ENCODE results near the gene SMKR1.

Gene SMKR1

DNA sequence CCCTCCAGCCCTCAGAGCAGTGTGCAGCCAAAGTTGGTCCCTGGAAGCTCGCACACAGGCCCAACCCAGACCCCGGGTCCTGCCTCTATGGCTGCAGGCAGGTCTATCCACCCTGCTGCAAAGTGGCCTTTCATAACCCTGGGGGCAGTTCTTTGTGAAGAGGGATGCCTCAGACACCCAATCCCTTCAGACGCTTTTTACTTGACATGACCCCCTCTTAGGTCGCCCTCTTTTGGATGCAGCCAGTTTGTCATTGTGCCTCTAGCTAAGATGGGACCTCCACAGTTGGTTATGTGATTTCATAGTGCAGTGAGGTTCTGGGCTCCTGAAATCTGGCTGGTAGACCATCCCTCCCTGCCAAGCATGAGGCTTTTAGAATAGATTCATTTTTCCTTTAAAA, 27.3 kb downstream of the SMKR1 start:
- H2BK12ac ChIP-seq (ENCODE audit: low read length), result peak overlapping the region; percentile 23
- H3K4me1 ChIP-seq (ENCODE audit: control insufficient read depth in 1 of 2, insufficient read depth in 2 of 2, low read length in 2 of 2), result peaks cover 24 to 28% of the 10 kb centered on the region in 2 experiments
- H4K8ac ChIP-seq (ENCODE audit: low read depth, low read length), result no peak overlapping the region
- no peaks in the 10 kb centered on the region for H3K27me3 ChIP-seq (ENCODE audit: insufficient read depth, low read length)
- H3K9ac ChIP-seq (ENCODE audit: low read length), result no peak overlapping the region
- H3K4me2 ChIP-seq (ENCODE audit: low read length), result no peak overlapping the region
- no peak overlapping the region for H3K27ac ChIP-seq (ENCODE audit: low read depth, low read length)
- WGBS (ENCODE audit: extremely low coverage, insufficient coverage, insufficient read length), result no CpG with 5 or more reads among the region's 4 CpGs
- H3K9me3 ChIP-seq (ENCODE audit: insufficient read depth, low read depth, low read length), result no peaks in the 10 kb centered on the region
- no peak overlapping the region for H2BK5ac ChIP-seq (ENCODE audit: low read depth, low read length, poor library complexity)
- no peak overlapping the region for H2AK5ac ChIP-seq (ENCODE audit: low read length)
- peak in 1 of 2 donors; percentile 21 for DNase-seq
- no peak overlapping the region for H3K23ac ChIP-seq (ENCODE audit: low read length)
- H3K79me2 ChIP-seq (ENCODE audit: control insufficient read depth, insufficient read depth, low read length, poor library complexity), result no peaks in the 10 kb centered on the region
- no peak overlapping the region for H3K18ac ChIP-seq (ENCODE audit: low read length)
- H3K14ac ChIP-seq (ENCODE audit: low read length), result no peak overlapping the region
- H4K12ac ChIP-seq (ENCODE audit: low read depth, low read length), result no peak overlapping the region
- no peak overlapping the region for H3K4ac ChIP-seq (ENCODE audit: low read depth, low read length)
- H2AFZ ChIP-seq (ENCODE audit: insufficient read depth, low read length, poor library complexity), result no peak overlapping the region
- H3K36me3 ChIP-seq (ENCODE audit: control insufficient read depth in 1 of 2, insufficient read depth in 2 of 2, low read length in 2 of 2), result no peaks in the 10 kb centered on the region
- H4K91ac ChIP-seq (ENCODE audit: low read depth, low read length), result no peak overlapping the region
- H2BK120ac ChIP-seq (ENCODE audit: insufficient read depth, low read length, poor library complexity), result no peak overlapping the region
- H3K79me1 ChIP-seq (ENCODE audit: low read length), result peaks cover 9% of the 10 kb centered on the region
- H3K4me3 ChIP-seq (ENCODE audit: low read depth, low read length), result no peak overlapping the region

DNA sequence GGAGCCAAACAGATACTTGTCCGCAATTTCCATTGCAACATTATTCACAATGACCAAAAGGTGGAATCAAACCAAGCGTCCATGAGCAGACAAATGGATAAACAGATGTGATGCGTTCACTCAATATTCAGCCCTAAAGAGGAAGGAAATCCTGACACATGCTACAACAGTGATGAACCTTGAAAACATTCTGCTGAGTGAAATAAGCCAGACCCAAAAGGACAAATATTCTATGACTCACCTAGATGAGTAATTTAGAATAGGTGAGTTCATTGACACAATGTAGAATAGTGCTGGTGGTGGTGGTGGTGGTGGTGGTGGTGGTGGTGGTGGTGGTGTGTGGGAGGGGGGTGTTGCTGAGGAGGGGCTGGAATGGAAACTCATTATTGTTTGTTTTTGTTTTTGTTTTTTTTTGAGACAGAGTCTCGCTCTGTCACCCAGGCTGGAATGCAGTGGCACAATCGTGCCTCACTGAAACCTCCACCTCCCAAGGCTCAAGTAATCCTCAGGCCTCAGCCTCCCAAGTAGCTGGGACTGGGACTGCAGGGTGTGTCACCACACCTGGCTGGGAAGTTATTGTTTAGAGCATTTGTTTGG, 28.6 kb downstream of the SMKR1 start:
- Histone ChIP-seq H3K23ac (ENCODE audit: low read length) (no peak overlapping the region), H4K91ac (ENCODE audit: low read depth, low read length) (no peak overlapping the region), H2AFZ (ENCODE audit: insufficient read depth, low read length, poor library complexity) (no peak overlapping the region), H3K79me1 (ENCODE audit: low read length) (peaks cover 9% of the 10 kb centered on the region), H3K9ac (ENCODE audit: low read length) (no peak overlapping the region), H2BK5ac (ENCODE audit: low read depth, low read length, poor library complexity) (no peak overlapping the region), H3K27ac (ENCODE audit: low read depth, low read length) (no peak overlapping the region), H3K36me3 (ENCODE audit: control insufficient read depth in 1 of 2, insufficient read depth in 2 of 2, low read length in 2 of 2) (no peaks in the 10 kb centered on the region), H3K27me3 (ENCODE audit: insufficient read depth, low read length) (no peaks in the 10 kb centered on the region), H3K4me3 (ENCODE audit: low read depth, low read length) (no peak overlapping the region), H3K18ac (ENCODE audit: low read length) (no peak overlapping the region), H2BK12ac (ENCODE audit: low read length) (no peak overlapping the region), H3K79me2 (ENCODE audit: control insufficient read depth, insufficient read depth, low read length, poor library complexity) (no peaks in the 10 kb centered on the region), H3K14ac (ENCODE audit: low read length) (no peak overlapping the region), H3K4me2 (ENCODE audit: low read length) (no peak overlapping the region), H3K4me1 (ENCODE audit: control insufficient read depth in 1 of 2, insufficient read depth in 2 of 2, low read length in 2 of 2) (peaks cover 24 to 29% of the 10 kb centered on the region in 2 experiments), H2AK5ac (ENCODE audit: low read length) (no peak overlapping the region), H4K12ac (ENCODE audit: low read depth, low read length) (no peak overlapping the region), H3K4ac (ENCODE audit: low read depth, low read length) (no peak overlapping the region), H3K9me3 (ENCODE audit: insufficient read depth, low read depth, low read length) (no peaks in the 10 kb centered on the region), H4K8ac (ENCODE audit: low read depth, low read length) (no peak overlapping the region), H2BK120ac (ENCODE audit: insufficient read depth, low read length, poor library complexity) (no peak overlapping the region)
- no CpG with 5 or more reads among the region's 5 CpGs for WGBS (ENCODE audit: extremely low coverage, insufficient coverage, insufficient read length)
- peak; percentile 91 to 94 for DNase-seq

DNA sequence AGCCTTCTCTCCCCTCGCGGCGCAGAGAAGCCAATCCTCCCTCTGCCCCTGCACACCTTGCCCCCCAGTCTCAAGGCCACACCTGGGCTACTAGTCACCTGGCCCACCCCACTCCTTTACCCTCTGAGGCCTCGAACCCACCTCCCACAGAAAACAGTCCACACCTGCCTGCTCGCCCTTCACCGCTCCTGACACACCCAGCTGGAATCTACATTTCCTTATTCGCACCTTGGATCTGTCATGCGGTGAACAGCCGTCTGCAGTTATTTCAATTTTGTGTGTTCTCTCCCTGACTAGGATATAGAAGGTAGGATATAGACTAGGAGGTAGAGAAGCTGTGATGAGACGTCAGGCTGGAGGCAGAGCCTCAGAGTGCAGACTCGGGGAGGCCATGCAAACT, 29.4 kb downstream of the SMKR1 start:
- peak overlapping the region; percentile 5 for H2BK120ac ChIP-seq (ENCODE audit: insufficient read depth, low read length, poor library complexity)
- no peak overlapping the region for H2AFZ ChIP-seq (ENCODE audit: insufficient read depth, low read length, poor library complexity)
- H3K23ac ChIP-seq (ENCODE audit: low read length), result no peak overlapping the region
- WGBS (ENCODE audit: extremely low coverage, insufficient coverage, insufficient read length), result no CpG with 5 or more reads among the region's 11 CpGs
- H4K91ac ChIP-seq (ENCODE audit: low read depth, low read length), result no peak overlapping the region
- H3K27me3 ChIP-seq (ENCODE audit: insufficient read depth, low read length), result no peaks in the 10 kb centered on the region
- no peak overlapping the region for H3K4ac ChIP-seq (ENCODE audit: low read depth, low read length)
- peak; percentile 13 to 65 for DNase-seq
- no peaks in the 10 kb centered on the region for H3K9me3 ChIP-seq (ENCODE audit: insufficient read depth, low read depth, low read length)
- peaks cover 24 to 29% of the 10 kb centered on the region in 2 experiments for H3K4me1 ChIP-seq (ENCODE audit: control insufficient read depth in 1 of 2, insufficient read depth in 2 of 2, low read length in 2 of 2)
- H3K9ac ChIP-seq (ENCODE audit: low read length), result no peak overlapping the region
- no peak overlapping the region for H4K8ac ChIP-seq (ENCODE audit: low read depth, low read length)
- H3K4me3 ChIP-seq (ENCODE audit: low read depth, low read length), result no peak overlapping the region
- no peak overlapping the region for H2BK5ac ChIP-seq (ENCODE audit: low read depth, low read length, poor library complexity)
- peak overlapping the region; percentile 9 for H3K18ac ChIP-seq (ENCODE audit: low read length)
- H2AK5ac ChIP-seq (ENCODE audit: low read length), result no peak overlapping the region
- peaks cover 9% of the 10 kb centered on the region for H3K79me1 ChIP-seq (ENCODE audit: low read length)
- H3K4me2 ChIP-seq (ENCODE audit: low read length), result no peak overlapping the region
- H3K79me2 ChIP-seq (ENCODE audit: control insufficient read depth, insufficient read depth, low read length, poor library complexity), result no peaks in the 10 kb centered on the region
- H2BK12ac ChIP-seq (ENCODE audit: low read length), result peak overlapping the region; percentile 37
- no peak overlapping the region for H4K12ac ChIP-seq (ENCODE audit: low read depth, low read length)
- H3K14ac ChIP-seq (ENCODE audit: low read length), result no peak overlapping the region
- H3K36me3 ChIP-seq (ENCODE audit: control insufficient read depth in 1 of 2, insufficient read depth in 2 of 2, low read length in 2 of 2), result no peaks in the 10 kb centered on the region
- no peak overlapping the region for H3K27ac ChIP-seq (ENCODE audit: low read depth, low read length)

DNA sequence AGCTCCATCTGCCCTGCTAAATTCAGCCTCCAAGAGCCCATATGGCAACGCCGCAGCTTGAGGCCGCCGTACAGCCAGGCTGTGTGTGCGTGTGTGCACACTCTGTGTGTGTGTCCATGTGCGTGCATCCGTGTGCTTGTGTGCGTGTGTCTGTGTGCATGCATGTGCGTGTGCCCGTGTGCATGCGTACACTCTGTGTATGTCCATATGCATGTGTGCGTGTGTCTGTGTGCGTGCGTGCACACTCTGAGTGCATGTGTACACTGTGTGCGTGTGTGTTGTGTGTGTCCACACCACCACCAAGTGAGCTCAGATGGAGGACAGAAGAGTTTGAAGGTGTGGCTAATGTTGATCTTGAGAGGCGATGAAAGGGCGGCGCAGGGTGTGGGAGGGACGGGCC, 30.0 kb downstream of the SMKR1 start:
- Histone ChIP-seq H2BK5ac (ENCODE audit: low read depth, low read length, poor library complexity) (no peak overlapping the region), H3K18ac (ENCODE audit: low read length) (no peak overlapping the region), H3K4ac (ENCODE audit: low read depth, low read length) (no peak overlapping the region), H3K23ac (ENCODE audit: low read length) (no peak overlapping the region), H4K12ac (ENCODE audit: low read depth, low read length) (no peak overlapping the region), H3K14ac (ENCODE audit: low read length) (no peak overlapping the region), H3K27me3 (ENCODE audit: insufficient read depth, low read length) (no peaks in the 10 kb centered on the region), H2BK120ac (ENCODE audit: insufficient read depth, low read length, poor library complexity) (no peak overlapping the region), H3K9ac (ENCODE audit: low read length) (no peak overlapping the region), H3K27ac (ENCODE audit: low read depth, low read length) (no peak overlapping the region), H3K9me3 (ENCODE audit: insufficient read depth, low read depth, low read length) (no peaks in the 10 kb centered on the region), H3K79me1 (ENCODE audit: low read length) (peaks cover 9% of the 10 kb centered on the region), H3K79me2 (ENCODE audit: control insufficient read depth, insufficient read depth, low read length, poor library complexity) (no peaks in the 10 kb centered on the region), H3K4me1 (ENCODE audit: control insufficient read depth in 1 of 2, insufficient read depth in 2 of 2, low read length in 2 of 2) (peaks cover 24 to 29% of the 10 kb centered on the region in 2 experiments), H2BK12ac (ENCODE audit: low read length) (no peak overlapping the region), H2AFZ (ENCODE audit: insufficient read depth, low read length, poor library complexity) (no peak overlapping the region), H4K91ac (ENCODE audit: low read depth, low read length) (no peak overlapping the region), H4K8ac (ENCODE audit: low read depth, low read length) (no peak overlapping the region), H3K4me2 (ENCODE audit: low read length) (no peak overlapping the region), H2AK5ac (ENCODE audit: low read length) (no peak overlapping the region), H3K4me3 (ENCODE audit: low read depth, low read length) (no peak overlapping the region), H3K36me3 (ENCODE audit: control insufficient read depth in 1 of 2, insufficient read depth in 2 of 2, low read length in 2 of 2) (no peaks in the 10 kb centered on the region)
- no peak for DNase-seq
- WGBS (ENCODE audit: extremely low coverage, insufficient coverage, insufficient read length), result no CpG with 5 or more reads among the region's 19 CpGs
